CD4-positive, CD25-positive, alpha-beta regulatory T cell (primary cell): ENCODE data around the gene ABCC6. TPM values are rescaled to one million over a fixed set of nuclear protein-coding genes. Genes with fewer than 3 reads are reported as not detected.

Experiments
- ATAC-seq, 2 donors: fragments of 150-1000 bp; cut with Tn5 transposase; one replicate each; pipeline ENCODE4 v1.10.0; 2021; ENCODE audit warnings: low read depth in 2 of 2, moderate number of reproducible peaks in 2 of 2, moderate library complexity in 1 of 2
- DNase-seq, 3 donors: peaks; one replicate each; pipeline versions ENCODE4 v3.0.0 to v3.0.0-alpha.2; 2012 to 2022; ENCODE audit warnings: mixed read lengths in 1 of 3
- H3K27ac ChIP-seq: one replicate; pipeline ENCODE4 v1.7.0; 2013; ENCODE audit warnings: mild to moderate bottlenecking, low read length; ENCODE audit not compliant: insufficient read depth, poor library complexity, severe bottlenecking
- H3K27me3 ChIP-seq: one replicate; pipeline ENCODE4 v1.7.0; 2013; ENCODE audit warnings: low read length; ENCODE audit not compliant: control insufficient read depth, insufficient read depth
- H3K36me3 ChIP-seq: one replicate; pipeline ENCODE4 v1.7.0; 2013; ENCODE audit warnings: mild to moderate bottlenecking, low read length, moderate library complexity; ENCODE audit not compliant: control insufficient read depth, insufficient read depth
- H3K4me1 ChIP-seq: 2 replicates; pipeline ENCODE4 v1.7.0; 2013; ENCODE audit warnings: mild to moderate bottlenecking, low read length; ENCODE audit not compliant: insufficient read depth, control insufficient read depth, poor library complexity, severe bottlenecking
- H3K4me3 ChIP-seq: one replicate; pipeline ENCODE4 v1.7.0; 2013; ENCODE audit warnings: low read depth, mild to moderate bottlenecking, low read length, moderate library complexity
- H3K9me3 ChIP-seq, 2 experiments: 1 replicate in 1 of 2; 2 replicates in 1 of 2; pipeline ENCODE4 v1.7.0; 2013; ENCODE audit warnings: low read length in 2 of 2, mild to moderate bottlenecking in 1 of 2, moderate library complexity in 1 of 2; ENCODE audit not compliant: control insufficient read depth in 2 of 2
- H3K27ac Mint-ChIP-seq, 3 donors: one replicate each; pipeline ENCODE4 v1.8.0; 2020 to 2022; ENCODE audit warnings: mild to moderate bottlenecking in 3 of 3, mixed read lengths in 3 of 3, moderate library complexity in 2 of 3
- H3K27me3 Mint-ChIP-seq: one replicate; pipeline ENCODE4 v1.8.0; 2022; ENCODE audit warnings: mild to moderate bottlenecking, mixed read lengths
- H3K36me3 Mint-ChIP-seq: one replicate; pipeline ENCODE4 v1.8.0; 2020; ENCODE audit warnings: mixed read lengths
- H3K4me1 Mint-ChIP-seq, 4 donors: one replicate each; pipeline ENCODE4 v1.8.0; 2020 to 2022; ENCODE audit warnings: mixed read lengths in 4 of 4, mild to moderate bottlenecking in 1 of 4
- H3K4me3 Mint-ChIP-seq, 4 donors: one replicate each; pipeline ENCODE4 v1.8.0; 2020 to 2022; ENCODE audit warnings: mild to moderate bottlenecking in 4 of 4, mixed read lengths in 4 of 4, moderate library complexity in 3 of 4
- H3K9me3 Mint-ChIP-seq, 7 donors: one replicate each; pipeline ENCODE4 v1.8.0; 2020 to 2022; ENCODE audit warnings: mixed read lengths in 7 of 7, mild to moderate bottlenecking in 3 of 7, moderate library complexity in 2 of 7
- polyA plus RNA-seq, 4 donors: library from polyadenylated mRNA; unstranded; fragments of 300-500 nt; fragmentation: Illumina TruSeq; gene quantifications; one replicate each; pipeline ENCODE4 v1.2.3, GENCODE V29; 2021
- total RNA-seq: library from RNA; stranded (reverse); gene quantifications from one replicate; pipeline ENCODE4 v1.2.3, GENCODE V29; 2022

ABCC6 gene
- total and polyA plus RNA-seq, 5 donors from 2014 or later = 0.09 to 0.25 (median 0.13) TPM; not detected in 1

DNA sequence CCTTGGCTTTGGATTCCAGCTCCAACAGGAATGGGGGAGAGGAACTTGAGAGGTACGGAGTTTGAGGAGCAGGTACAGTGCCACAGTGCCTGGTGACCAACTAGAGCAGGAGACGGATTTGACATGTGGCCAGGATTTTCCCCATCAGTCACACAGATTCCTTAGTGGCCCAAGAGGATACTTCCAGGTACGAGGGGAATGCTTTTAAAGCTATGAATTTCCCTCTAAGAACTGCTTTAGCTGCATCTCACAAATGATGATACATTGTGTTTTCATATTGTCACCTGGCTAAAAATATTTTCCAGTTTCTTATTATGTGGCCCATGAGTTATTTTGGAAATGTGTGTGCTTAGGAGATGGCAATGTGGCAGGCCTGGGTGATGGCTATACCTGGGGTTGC, 98.3 kb downstream of the ABCC6 start:
- H3K9me3 ChIP-seq = peaks cover 10% of the 10 kb centered on the region in 2 experiments
- no peaks in the 10 kb centered on the region for H3K27me3 Mint-ChIP-seq
- H3K9me3 Mint-ChIP-seq = peaks cover 0 to 17% (median 2%) of the 10 kb centered on the region in 7 donors
- peak overlapping the region in 1 of 4 donors; percentile 41 for H3K4me3 Mint-ChIP-seq
- peak overlapping the region in 1 of 3 donors; percentile 20 for H3K27ac Mint-ChIP-seq
- no peak overlapping the region for H3K27ac ChIP-seq
- H3K4me1 ChIP-seq = no peaks in the 10 kb centered on the region
- no peak for DNase-seq
- H3K4me1 Mint-ChIP-seq = peaks cover 0 to 10% (median 6%) of the 10 kb centered on the region in 4 donors
- no peaks in the 10 kb centered on the region for H3K27me3 ChIP-seq
- H3K36me3 ChIP-seq = peaks cover 78% of the 10 kb centered on the region
- ATAC-seq = no peak
- H3K36me3 Mint-ChIP-seq = peaks cover 60% of the 10 kb centered on the region
- no peak overlapping the region for H3K4me3 ChIP-seq

DNA sequence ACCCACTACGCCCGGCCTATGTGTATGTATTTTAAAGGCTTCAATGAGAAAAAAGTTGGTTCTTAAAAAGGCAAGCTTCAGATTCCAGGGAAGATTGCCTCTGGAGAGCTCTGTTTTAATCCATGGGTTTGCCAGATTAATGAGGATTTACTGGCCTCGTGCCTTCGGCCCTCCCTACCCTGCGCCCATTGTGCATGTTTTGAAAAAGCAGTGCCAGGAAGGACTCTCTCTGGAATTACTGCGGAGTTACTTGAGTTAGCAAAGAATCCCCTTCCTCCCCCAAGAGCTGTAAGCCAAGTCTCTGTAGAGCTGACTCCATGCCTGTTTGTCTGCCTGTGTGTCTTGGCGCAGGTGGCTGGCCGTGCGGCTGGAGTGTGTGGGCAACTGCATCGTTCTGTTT, 98.9 kb downstream of the ABCC6 start:
- DNase-seq (no peak), ATAC-seq (no peak)
- Mint-ChIP-seq H3K4me1 (peaks cover 0 to 10% (median 6%) of the 10 kb centered on the region in 4 donors), H3K27ac (peak overlapping the region in 2 of 3 donors; percentile 20 to 79), H3K36me3 (peaks cover 61% of the 10 kb centered on the region), H3K9me3 (peaks cover 0 to 17% (median 2%) of the 10 kb centered on the region in 7 donors), H3K27me3 (no peaks in the 10 kb centered on the region), H3K4me3 (peak overlapping the region in 1 of 4 donors; percentile 41)
- Histone ChIP-seq H3K36me3 (peaks cover 74% of the 10 kb centered on the region), H3K27ac (no peak overlapping the region), H3K4me3 (no peak overlapping the region), H3K4me1 (no peaks in the 10 kb centered on the region), H3K27me3 (no peaks in the 10 kb centered on the region), H3K9me3 (peaks cover 10% of the 10 kb centered on the region in 2 experiments)

DNA sequence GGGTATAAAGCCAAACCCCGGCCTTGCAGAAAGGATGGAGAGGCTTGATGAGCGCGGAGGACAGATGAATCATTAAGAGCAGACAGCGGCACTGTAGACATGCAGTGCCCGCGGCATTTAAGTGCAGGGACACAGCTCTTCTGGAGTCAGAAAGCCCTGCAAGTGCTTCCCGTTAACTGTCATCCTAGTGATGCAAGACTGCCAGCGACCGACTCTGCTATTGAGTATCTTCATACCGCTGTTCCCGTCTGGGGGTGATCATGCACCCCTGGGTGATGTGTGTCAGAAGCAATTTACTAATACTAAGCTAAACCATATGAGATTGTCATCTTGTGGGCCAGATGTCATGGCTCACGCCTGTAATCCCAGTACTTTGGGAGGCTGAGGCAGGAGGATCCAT, 101.0 kb downstream of the ABCC6 start:
- H3K4me1 ChIP-seq = no peaks in the 10 kb centered on the region
- H3K4me3 Mint-ChIP-seq = no peak overlapping the region
- no peak overlapping the region for H3K4me3 ChIP-seq
- DNase-seq (no peak), ATAC-seq (no peak)
- no peaks in the 10 kb centered on the region for H3K27me3 ChIP-seq
- peaks cover 0 to 4% (median 2%) of the 10 kb centered on the region in 4 donors for H3K4me1 Mint-ChIP-seq
- no peak overlapping the region for H3K27ac ChIP-seq
- peaks cover 16 to 24% of the 10 kb centered on the region in 2 experiments for H3K9me3 ChIP-seq
- peaks cover 85% of the 10 kb centered on the region for H3K36me3 ChIP-seq
- peaks cover 0 to 29% (median 5%) of the 10 kb centered on the region in 7 donors for H3K9me3 Mint-ChIP-seq
- H3K27me3 Mint-ChIP-seq = no peaks in the 10 kb centered on the region
- H3K27ac Mint-ChIP-seq = no peak overlapping the region
- H3K36me3 Mint-ChIP-seq = peaks cover 71% of the 10 kb centered on the region

DNA sequence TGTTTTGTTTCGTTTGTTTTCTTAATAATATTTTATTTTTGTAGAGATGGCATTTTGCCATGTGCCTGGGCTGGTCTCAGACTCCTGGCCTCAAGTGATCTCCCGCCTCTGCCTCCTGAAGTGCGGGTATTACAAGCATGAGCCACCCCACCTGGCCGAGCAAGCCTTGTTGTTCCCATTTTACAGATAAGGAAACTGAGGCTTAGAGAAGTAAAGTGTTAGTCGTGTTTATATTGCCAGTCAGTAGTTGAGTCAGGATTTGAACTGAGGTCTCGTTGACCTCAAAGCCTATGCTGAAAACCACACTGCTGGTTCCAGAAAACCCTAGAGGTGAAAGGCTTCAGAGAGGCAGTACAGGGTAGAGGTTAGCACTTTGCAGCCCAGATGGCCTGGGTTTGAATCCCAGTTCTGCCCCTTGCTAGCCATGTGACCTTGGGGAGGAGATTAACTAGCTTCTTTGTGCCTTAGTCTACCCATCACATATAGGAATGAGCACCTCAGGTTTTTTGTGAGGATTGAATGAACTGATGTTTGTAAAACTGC, 102.0 kb downstream of the ABCC6 start:
- Histone ChIP-seq H3K9me3 (peaks cover 17 to 31% of the 10 kb centered on the region in 2 experiments), H3K36me3 (peaks cover 87% of the 10 kb centered on the region), H3K27ac (no peak overlapping the region), H3K4me3 (no peak overlapping the region), H3K4me1 (no peaks in the 10 kb centered on the region), H3K27me3 (no peaks in the 10 kb centered on the region)
- Mint-ChIP-seq H3K36me3 (peaks cover 77% of the 10 kb centered on the region), H3K4me1 (peaks cover 0 to 4% (median 2%) of the 10 kb centered on the region in 4 donors), H3K4me3 (no peak overlapping the region), H3K27me3 (no peaks in the 10 kb centered on the region), H3K9me3 (peaks cover 0 to 34% (median 5%) of the 10 kb centered on the region in 7 donors), H3K27ac (peak overlapping the region; percentile 16 to 94 (median 31))
- DNase-seq = no peak
- no peak for ATAC-seq

DNA sequence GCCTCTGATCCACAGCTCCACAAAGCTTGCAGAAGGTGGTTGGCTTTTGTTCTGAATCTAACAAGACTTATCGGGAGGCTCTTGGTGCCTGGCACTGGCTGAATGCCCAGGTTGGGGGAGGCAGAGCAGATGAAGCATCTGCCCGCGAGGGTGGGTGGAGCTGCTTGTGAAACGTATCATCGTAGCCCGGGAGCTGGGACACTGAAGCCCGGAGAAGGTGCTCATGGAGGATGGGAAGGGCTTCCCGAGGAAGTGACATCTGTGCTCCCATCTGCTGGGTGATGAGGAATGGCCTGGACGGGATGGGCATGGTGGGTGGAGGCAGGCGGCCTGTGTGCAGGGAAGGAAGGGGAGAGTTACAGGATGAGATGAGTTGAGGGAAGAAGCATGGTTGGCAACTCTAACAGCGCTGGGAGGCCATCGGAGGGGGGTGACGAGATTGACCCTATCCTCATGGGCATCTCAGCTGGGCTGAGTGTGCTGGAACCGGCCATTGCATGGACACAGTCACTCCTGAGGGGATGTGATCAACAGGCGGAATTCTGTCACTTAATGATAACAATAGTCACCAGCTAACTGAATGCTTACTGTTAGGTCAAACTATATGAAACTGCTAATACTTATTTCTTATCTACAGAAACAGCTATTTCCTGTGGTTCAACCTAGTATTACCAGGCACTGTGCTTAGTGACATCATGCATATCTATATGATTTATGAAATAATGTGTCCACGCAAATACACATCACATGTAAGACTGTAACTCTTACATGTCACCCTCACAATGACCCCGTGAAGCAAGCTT, 102.7 kb downstream of the ABCC6 start:
- Mint-ChIP-seq H3K27me3 (no peaks in the 10 kb centered on the region), H3K9me3 (peaks cover 0 to 30% (median 5%) of the 10 kb centered on the region in 7 donors), H3K36me3 (peaks cover 79% of the 10 kb centered on the region), H3K27ac (peak overlapping the region; percentile 64 to 94 (median 67)), H3K4me3 (peak overlapping the region in 1 of 4 donors; percentile 4), H3K4me1 (peaks cover 0 to 4% (median 2%) of the 10 kb centered on the region in 4 donors)
- no peaks in the 10 kb centered on the region for H3K4me1 ChIP-seq
- H3K27ac ChIP-seq = no peak overlapping the region
- no peaks in the 10 kb centered on the region for H3K27me3 ChIP-seq
- ATAC-seq (no peak), DNase-seq (no peak)
- H3K9me3 ChIP-seq = peaks cover 17 to 31% of the 10 kb centered on the region in 2 experiments
- peaks cover 85% of the 10 kb centered on the region for H3K36me3 ChIP-seq
- H3K4me3 ChIP-seq = no peak overlapping the region

DNA sequence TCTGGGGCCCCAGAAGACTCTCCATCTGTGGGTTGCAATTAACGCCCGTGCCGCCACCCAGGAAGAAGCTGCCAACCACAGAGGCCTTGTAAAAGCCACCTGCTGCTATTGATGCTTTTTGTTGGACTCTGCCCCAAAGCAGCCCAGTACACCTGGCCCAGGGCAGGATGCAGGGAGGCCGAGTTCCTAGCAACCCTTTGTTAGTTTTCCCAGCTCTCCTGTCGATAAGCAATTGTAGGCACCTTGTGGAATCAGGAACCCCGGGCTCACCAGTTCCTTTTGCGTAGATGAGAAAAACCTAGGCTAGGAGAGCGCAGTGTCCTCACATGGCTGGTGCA, 103.3 kb downstream of the ABCC6 start:
- Mint-ChIP-seq H3K36me3 (peaks cover 82% of the 10 kb centered on the region), H3K4me3 (no peak overlapping the region), H3K4me1 (peaks cover 0 to 4% (median 2%) of the 10 kb centered on the region in 4 donors), H3K9me3 (peaks cover 0 to 29% (median 5%) of the 10 kb centered on the region in 7 donors), H3K27me3 (no peaks in the 10 kb centered on the region), H3K27ac (peak overlapping the region; percentile 64 to 94 (median 67))
- H3K4me3 ChIP-seq = no peak overlapping the region
- H3K27ac ChIP-seq = no peak overlapping the region
- H3K4me1 ChIP-seq = no peaks in the 10 kb centered on the region
- DNase-seq = no peak
- H3K27me3 ChIP-seq = no peaks in the 10 kb centered on the region
- peaks cover 86% of the 10 kb centered on the region for H3K36me3 ChIP-seq
- H3K9me3 ChIP-seq = peaks cover 15 to 29% of the 10 kb centered on the region in 2 experiments
- no peak for ATAC-seq

DNA sequence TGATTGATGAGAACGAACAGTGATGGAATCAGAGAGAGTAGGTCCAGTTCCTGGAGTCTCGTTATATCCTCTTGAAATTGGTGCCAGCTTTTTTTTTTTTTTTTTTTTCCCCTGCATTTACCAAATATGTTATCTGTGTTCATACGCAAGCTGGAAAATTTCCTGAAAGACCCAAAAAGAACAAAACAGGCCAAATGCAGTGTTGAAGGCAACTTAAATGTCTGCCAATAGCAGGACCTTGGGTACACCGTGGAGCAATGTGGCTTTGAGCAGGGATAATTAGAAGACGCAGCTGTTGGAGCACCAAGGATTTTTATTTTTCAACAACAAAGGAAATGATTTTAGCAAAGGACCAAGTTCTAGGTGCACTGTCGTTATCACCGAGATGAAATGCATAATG, 105.0 kb downstream of the ABCC6 start:
- Histone ChIP-seq H3K36me3 (peaks cover 83% of the 10 kb centered on the region), H3K27ac (no peak overlapping the region), H3K4me1 (no peaks in the 10 kb centered on the region), H3K9me3 (peaks cover 7 to 21% of the 10 kb centered on the region in 2 experiments), H3K4me3 (no peak overlapping the region), H3K27me3 (no peaks in the 10 kb centered on the region)
- Mint-ChIP-seq H3K4me1 (peaks cover 0 to 4% (median 2%) of the 10 kb centered on the region in 4 donors), H3K27ac (peak overlapping the region in 1 of 3 donors; percentile 47), H3K27me3 (no peaks in the 10 kb centered on the region), H3K36me3 (peaks cover 81% of the 10 kb centered on the region), H3K9me3 (peaks cover 0 to 18% (median 3%) of the 10 kb centered on the region in 7 donors), H3K4me3 (no peak overlapping the region)
- DNase-seq = no peak
- ATAC-seq = no peak
